Activated naive CD8-positive, alpha-beta T cell (primary cell): ENCODE measurements around the gene HDAC10.
"Not testable (repeated sequence)": the region's sequence is repeated elsewhere in the genome, so short reads cannot be mapped to it uniquely, and the experiment has no call there.

Experiments used
- H3K27ac Mint-ChIP-seq: one replicate; pipeline ENCODE4 v1.8.0; 2021; ENCODE audit warnings: mixed read lengths
- H3K27me3 Mint-ChIP-seq: one replicate; pipeline ENCODE4 v1.8.0; 2021; ENCODE audit warnings: mixed read lengths
- H3K36me3 Mint-ChIP-seq: one replicate; pipeline ENCODE4 v1.8.0; 2021; ENCODE audit warnings: mixed read lengths
- H3K4me1 Mint-ChIP-seq: one replicate; pipeline ENCODE4 v1.8.0; 2021; ENCODE audit warnings: low read depth, mixed read lengths
- H3K4me3 Mint-ChIP-seq: one replicate; pipeline ENCODE4 v1.8.0; 2021; ENCODE audit warnings: mild to moderate bottlenecking, mixed read lengths
- H3K9me3 Mint-ChIP-seq: one replicate; pipeline ENCODE4 v1.8.0; 2021; ENCODE audit warnings: low read depth, mixed read lengths

HDAC10 gene

GRCh38 chr22:50278956-50279619 is 28.0 kb upstream of the HDAC10 start:
- no peak overlapping the region for H3K27ac Mint-ChIP-seq
- H3K36me3 Mint-ChIP-seq: no peaks in the 10 kb centered on the region
- H3K4me1 Mint-ChIP-seq: peaks cover 2% of the 10 kb centered on the region
- H3K27me3 Mint-ChIP-seq: no peaks in the 10 kb centered on the region
- H3K9me3 Mint-ChIP-seq: no peaks in the 10 kb centered on the region
- H3K4me3 Mint-ChIP-seq: no peak overlapping the region

GRCh38 chr22:50278461-50278860 is 27.4 kb upstream of the HDAC10 start:
- no peak overlapping the region for H3K4me3 Mint-ChIP-seq
- peaks cover 3% of the 10 kb centered on the region for H3K4me1 Mint-ChIP-seq
- no peaks in the 10 kb centered on the region for H3K36me3 Mint-ChIP-seq
- H3K27ac Mint-ChIP-seq: no peak overlapping the region
- H3K9me3 Mint-ChIP-seq: no peaks in the 10 kb centered on the region
- H3K27me3 Mint-ChIP-seq: no peaks in the 10 kb centered on the region

GRCh38 chr22:50277761-50278160 is 26.7 kb upstream of the HDAC10 start:
- no peak overlapping the region for H3K27ac Mint-ChIP-seq
- H3K4me1 Mint-ChIP-seq: peaks cover 3% of the 10 kb centered on the region
- H3K9me3 Mint-ChIP-seq: no peaks in the 10 kb centered on the region
- H3K27me3 Mint-ChIP-seq: no peaks in the 10 kb centered on the region
- no peak overlapping the region for H3K4me3 Mint-ChIP-seq
- H3K36me3 Mint-ChIP-seq: no peaks in the 10 kb centered on the region

- H3K27ac Mint-ChIP-seq: no peak overlapping the region
- no peaks in the 10 kb centered on the region for H3K27me3 Mint-ChIP-seq
- no peak overlapping the region for H3K4me3 Mint-ChIP-seq
- no peaks in the 10 kb centered on the region for H3K36me3 Mint-ChIP-seq
- H3K9me3 Mint-ChIP-seq: no peaks in the 10 kb centered on the region
- peaks cover 3% of the 10 kb centered on the region for H3K4me1 Mint-ChIP-seq
Observed at GRCh38 chr22:50276143-50276542, 25.1 kb upstream of the HDAC10 start.

GRCh38 chr22:50275181-50276055 is 24.4 kb upstream of the HDAC10 start:
- no peaks in the 10 kb centered on the region for H3K36me3 Mint-ChIP-seq
- peaks cover 5% of the 10 kb centered on the region for H3K4me1 Mint-ChIP-seq
- H3K27me3 Mint-ChIP-seq: no peaks in the 10 kb centered on the region
- H3K27ac Mint-ChIP-seq: no peak overlapping the region
- H3K4me3 Mint-ChIP-seq: no peak overlapping the region
- H3K9me3 Mint-ChIP-seq: no peaks in the 10 kb centered on the region

GRCh38 chr22:50274771-50275170 is 23.7 kb upstream of the HDAC10 start:
- Mint-ChIP-seq H3K36me3 (no peaks in the 10 kb centered on the region), H3K27me3 (no peaks in the 10 kb centered on the region), H3K27ac (no peak overlapping the region), H3K4me1 (peaks cover 5% of the 10 kb centered on the region), H3K4me3 (no peak overlapping the region), H3K9me3 (no peaks in the 10 kb centered on the region)

- Mint-ChIP-seq H3K27ac (no peak overlapping the region), H3K36me3 (no peaks in the 10 kb centered on the region), H3K4me3 (no peak overlapping the region), H3K4me1 (peaks cover 7% of the 10 kb centered on the region), H3K27me3 (no peaks in the 10 kb centered on the region), H3K9me3 (no peaks in the 10 kb centered on the region)
Observed at GRCh38 chr22:50274311-50274710, 23.2 kb upstream of the HDAC10 start.

- not testable (repeated sequence) for H3K27ac Mint-ChIP-seq, H3K4me1 Mint-ChIP-seq, H3K9me3 Mint-ChIP-seq, H3K36me3 Mint-ChIP-seq, H3K27me3 Mint-ChIP-seq, H3K4me3 Mint-ChIP-seq
Observed at GRCh38 chr22:50273781-50274180, 22.7 kb upstream of the HDAC10 start.

GRCh38 chr22:50273352-50273751 is 22.3 kb upstream of the HDAC10 start:
- not testable (repeated sequence) for H3K27me3 Mint-ChIP-seq, H3K9me3 Mint-ChIP-seq, H3K27ac Mint-ChIP-seq, H3K36me3 Mint-ChIP-seq, H3K4me1 Mint-ChIP-seq, H3K4me3 Mint-ChIP-seq

GRCh38 chr22:50272044-50272802 is 21.2 kb upstream of the HDAC10 start:
- Mint-ChIP-seq H3K9me3 (no peaks in the 10 kb centered on the region), H3K27me3 (no peaks in the 10 kb centered on the region), H3K4me1 (peaks cover 8% of the 10 kb centered on the region), H3K4me3 (no peak overlapping the region), H3K27ac (no peak overlapping the region), H3K36me3 (no peaks in the 10 kb centered on the region)

- Mint-ChIP-seq H3K4me3 (no peak overlapping the region), H3K4me1 (peaks cover 7% of the 10 kb centered on the region), H3K9me3 (no peaks in the 10 kb centered on the region), H3K36me3 (no peaks in the 10 kb centered on the region), H3K27me3 (no peaks in the 10 kb centered on the region), H3K27ac (no peak overlapping the region)
Observed at GRCh38 chr22:50271519-50271970, 20.5 kb upstream of the HDAC10 start.

- Mint-ChIP-seq H3K4me1 (peaks cover 6% of the 10 kb centered on the region), H3K4me3 (peak overlapping the region; percentile 64), H3K9me3 (no peaks in the 10 kb centered on the region), H3K36me3 (no peaks in the 10 kb centered on the region), H3K27ac (no peak overlapping the region), H3K27me3 (no peaks in the 10 kb centered on the region)
Observed at GRCh38 chr22:50270666-50271394, 19.8 kb upstream of the HDAC10 start.

GRCh38 chr22:50269970-50270665 is 19.1 kb upstream of the HDAC10 start, which contains the start of gene MAPK11:
Gene MAPK11 (minus strand): TSS chr22:50270380. CDS start chr22:50270292, 88 bp downstream.
- peaks cover 6% of the 10 kb centered on the region for H3K4me1 Mint-ChIP-seq
- H3K9me3 Mint-ChIP-seq: no peaks in the 10 kb centered on the region
- no peaks in the 10 kb centered on the region for H3K36me3 Mint-ChIP-seq
- H3K27me3 Mint-ChIP-seq: no peaks in the 10 kb centered on the region
- no peak within 1 kb of the TSS for H3K27ac Mint-ChIP-seq
- peak within 1 kb of the TSS; percentile 64 for H3K4me3 Mint-ChIP-seq

GRCh38 chr22:50269573-50269969 is 18.5 kb upstream of the HDAC10 start:
- H3K9me3 Mint-ChIP-seq: no peaks in the 10 kb centered on the region
- H3K4me1 Mint-ChIP-seq: peaks cover 6% of the 10 kb centered on the region
- no peak overlapping the region for H3K27ac Mint-ChIP-seq
- no peaks in the 10 kb centered on the region for H3K27me3 Mint-ChIP-seq
- peak overlapping the region; percentile 58 for H3K4me3 Mint-ChIP-seq
- no peaks in the 10 kb centered on the region for H3K36me3 Mint-ChIP-seq
